GM23338 (cell line): ENCODE results near the gene C5orf34. TPM values are rescaled to one million over a fixed set of nuclear protein-coding genes. Genes with fewer than 3 reads are reported as not detected.

Experiments used
- ATAC-seq: fragments of 200-7000 bp; cut with Tn5 transposase; 3 replicates; pipeline ENCODE4 v1.9.1; 2020
- DNase-seq: peaks from one replicate; pipeline ENCODE4 v3.0.0-alpha.2; 2015; ENCODE audit warnings: low spot score
- H2AFZ ChIP-seq: fragments of 200-600 bp; sonication (generic); 2 replicates; pipeline ENCODE4 v1.8.0; 2016; ENCODE audit warnings: antibody characterized with exemption, mild to moderate bottlenecking, moderate library complexity
- H3F3A ChIP-seq: fragments of 200-600 bp; sonication (generic); replicated peaks from 2 replicates; pipeline ENCODE4 v1.8.0; 2017; ENCODE audit warnings: antibody characterized with exemption, mixed run types, low read depth
- H3K27ac ChIP-seq: fragments of 200-600 bp; sonication (generic); 2 replicates; pipeline ENCODE4 v1.6.1; 2016; ENCODE audit warnings: low read depth
- H3K27me3 ChIP-seq: fragments of 200-600 bp; sonication (generic); 2 replicates; pipeline ENCODE4 v1.8.0; 2016; ENCODE audit warnings: mild to moderate bottlenecking, mixed run types, moderate library complexity; ENCODE audit not compliant: insufficient read depth
- H3K36me3 ChIP-seq: fragments of 200-600 bp; sonication (generic); 2 replicates; pipeline ENCODE4 v1.8.0; 2016; ENCODE audit warnings: mild to moderate bottlenecking; ENCODE audit not compliant: insufficient read depth
- H3K4me1 ChIP-seq: fragments of 200-600 bp; sonication (generic); 2 replicates; pipeline ENCODE4 v1.8.0; 2016; ENCODE audit warnings: mild to moderate bottlenecking, moderate library complexity; ENCODE audit not compliant: insufficient read depth
- H3K4me2 ChIP-seq: fragments of 200-600 bp; sonication (generic); 2 replicates; pipeline ENCODE4 v1.7.1; 2017; ENCODE audit warnings: mixed run types
- H3K4me3 ChIP-seq: fragments of 200-600 bp; sonication (generic); 2 replicates; pipeline ENCODE4 v1.6.1; 2016; ENCODE audit warnings: mixed run types
- H3K79me2 ChIP-seq: fragments of 200-600 bp; sonication (generic); replicated peaks from 2 replicates; pipeline ENCODE4 v1.8.0; 2017; ENCODE audit warnings: mild to moderate bottlenecking; ENCODE audit not compliant: insufficient read depth
- H3K9me2 ChIP-seq: fragments of 200-600 bp; sonication (generic); 2 replicates; pipeline ENCODE4 v1.8.0; 2017; ENCODE audit not compliant: insufficient read depth
- H4K20me1 ChIP-seq: fragments of 200-600 bp; sonication (generic); replicated peaks from 2 replicates; pipeline ENCODE4 v1.8.0; 2017; ENCODE audit warnings: mild to moderate bottlenecking; ENCODE audit not compliant: insufficient read depth
- H3K27ac Mint-ChIP-seq: 2 replicates; pipeline ENCODE4 v1.8.0; 2020; ENCODE audit warnings: inconsistent platforms, mild to moderate bottlenecking, moderate library complexity, mixed read lengths
- H3K27me3 Mint-ChIP-seq: 3 replicates; pipeline ENCODE4 v1.8.0; 2022; ENCODE audit warnings: low read depth, mild to moderate bottlenecking, moderate library complexity, mixed read lengths, inconsistent platforms; ENCODE audit not compliant: insufficient read depth, poor library complexity
- H3K36me3 Mint-ChIP-seq: 3 replicates; pipeline ENCODE4 v1.8.0; 2021; ENCODE audit warnings: low read depth, mild to moderate bottlenecking, inconsistent platforms, moderate library complexity, mixed read lengths
- H3K4me1 Mint-ChIP-seq: 3 replicates; pipeline ENCODE4 v1.8.0; 2020; ENCODE audit warnings: mild to moderate bottlenecking, inconsistent platforms, mixed read lengths
- H3K4me3 Mint-ChIP-seq: 3 replicates; pipeline ENCODE4 v1.8.0; 2021; ENCODE audit warnings: moderate library complexity, mild to moderate bottlenecking, inconsistent platforms, mixed read lengths
- H3K9me3 Mint-ChIP-seq: 3 replicates; pipeline ENCODE4 v1.8.0; 2020; ENCODE audit warnings: moderate library complexity, mild to moderate bottlenecking, inconsistent platforms, mixed read lengths
- CREB1 ChIP-seq: fragments of 250-450 bp; sonication (Bioruptor Pico); IDR thresholded peaks from 2 replicates; pipeline ENCODE4 v1.5.0; 2020; ENCODE audit warnings: low read depth, mild to moderate bottlenecking, moderate library complexity
- EZH2 ChIP-seq: fragments of 200-600 bp; sonication (generic); IDR thresholded peaks from one replicate; pipeline ENCODE4 v1.8.0; 2017; ENCODE audit warnings: antibody characterized with exemption, mild to moderate bottlenecking, low read depth; ENCODE audit not compliant: unreplicated experiment
- EZH2phosphoT487 ChIP-seq: fragments of 200-600 bp; sonication (generic); IDR thresholded peaks from one replicate; pipeline ENCODE4 v1.8.1; 2018; ENCODE audit warnings: antibody characterized with exemption; ENCODE audit not compliant: unreplicated experiment
- NANOG ChIP-seq: IDR thresholded peaks from 2 replicates; pipeline ENCODE4 v1.6.1; 2016; ENCODE audit warnings: antibody characterized with exemption, borderline replicate concordance
- POLR2AphosphoS5 ChIP-seq: IDR thresholded peaks from 2 replicates; pipeline ENCODE4 v1.6.1; 2016; ENCODE audit warnings: antibody characterized with exemption, low read depth
- STAT1 ChIP-seq: IDR thresholded peaks from one replicate; pipeline ENCODE4 v1.6.1; 2016; ENCODE audit warnings: antibody characterized with exemption; ENCODE audit not compliant: unreplicated experiment
- ZNF114 ChIP-seq: fragments of 250-450 bp; sonication (Bioruptor Pico); IDR thresholded peaks from 2 replicates; pipeline ENCODE4 v1.5.0; 2020; ENCODE audit warnings: mild to moderate bottlenecking, moderate library complexity
- ZNF331 ChIP-seq: fragments of 250-450 bp; sonication (Bioruptor Pico); IDR thresholded peaks from 2 replicates; pipeline ENCODE4 v1.5.0; 2020; ENCODE audit warnings: low read depth, mild to moderate bottlenecking, moderate library complexity
- polyA plus RNA-seq: library from polyadenylated mRNA; unstranded; fragments of >200 nt; fragmentation: Nextera tagmentation; extraction: Ambion mirVana; gene quantifications from 2 replicates; pipeline ENCODE4 v1.2.1, GENCODE V29; 2016
- total RNA-seq: library from RNA; depleted of rRNA; stranded (reverse); fragments of >200 nt; shearing (Covaris generic); gene quantifications from 2 replicates; pipeline ENCODE4 v1.2.3, GENCODE V29; 2014
- TF ChIP-seq, protein P1 (sequence below): IDR thresholded peaks from one replicate; pipeline ENCODE4 v1.6.1; 2018; ENCODE audit warnings: antibody characterized with exemption; ENCODE audit not compliant: unreplicated experiment
- TF ChIP-seq, protein P2 (sequence below), 2 experiments: fragments of 200-600 bp in 1 of 2; sonication (generic) in 1 of 2; conservative IDR thresholded peaks; 2 replicates each; pipeline versions ENCODE4 v1.5.1 to v1.6.1; 2016 to 2017; ENCODE audit warnings: antibody characterized with exemption in 2 of 2, low read depth in 2 of 2, mild to moderate bottlenecking in 2 of 2, moderate library complexity in 1 of 2
- TF ChIP-seq, protein P3 (sequence below): IDR thresholded peaks from 2 replicates; pipeline ENCODE4 v1.6.1; 2016; ENCODE audit warnings: antibody characterized with exemption

Gene C5orf34
- total and polyA plus RNA-seq, 2 experiments from 2014 or later = 12.2 to 15.3 TPM

DNA sequence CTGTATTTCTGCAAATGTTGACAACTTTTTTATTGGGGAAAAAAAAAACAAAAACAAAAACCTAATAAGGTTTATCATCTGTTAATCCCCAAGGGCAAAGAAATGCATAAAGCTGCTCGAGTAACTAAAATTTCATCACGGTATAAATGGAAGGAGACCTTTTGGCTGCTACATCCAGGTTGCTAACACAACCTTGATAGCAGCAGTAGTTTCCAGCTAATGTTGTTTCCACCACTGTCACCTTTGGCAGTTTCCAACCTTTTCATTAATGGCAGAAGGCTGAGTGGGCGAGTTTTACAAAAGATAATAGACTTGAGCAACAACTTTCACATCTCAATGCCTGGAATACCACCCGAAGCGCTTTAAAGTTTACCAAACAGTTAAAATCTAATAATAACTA lies 33.4 kb upstream of the C5orf34 start:
- Histone ChIP-seq H4K20me1 (peaks cover 47% of the 10 kb centered on the region), H2AFZ (no peak overlapping the region), H3K9me2 (no peaks in the 10 kb centered on the region), H3K4me3 (no peak overlapping the region), H3K4me2 (no peak overlapping the region), H3K27me3 (no peaks in the 10 kb centered on the region), H3K27ac (no peak overlapping the region), H3K79me2 (peaks cover 91% of the 10 kb centered on the region), H3K4me1 (peaks cover 5% of the 10 kb centered on the region; the same call in 1 of the 2 replicates), H3F3A (no peaks in the 10 kb centered on the region), H3K36me3 (peaks cover 45% of the 10 kb centered on the region)
- no peaks in the 10 kb centered on the region for H3K9me3 Mint-ChIP-seq
- H3K27me3 Mint-ChIP-seq = no peaks in the 10 kb centered on the region
- no peak overlapping the region for H3K27ac Mint-ChIP-seq
- H3K36me3 Mint-ChIP-seq = peaks cover 57% of the 10 kb centered on the region
- no peaks in the 10 kb centered on the region; the same call in 2 of the 3 replicates for H3K4me1 Mint-ChIP-seq
- ATAC-seq (no peak), DNase-seq (no peak)
- TF ChIP-seq STAT1 = no peak
- no peak for TF ChIP-seq POLR2AphosphoS5
- no peak overlapping the region for H3K4me3 Mint-ChIP-seq

DNA sequence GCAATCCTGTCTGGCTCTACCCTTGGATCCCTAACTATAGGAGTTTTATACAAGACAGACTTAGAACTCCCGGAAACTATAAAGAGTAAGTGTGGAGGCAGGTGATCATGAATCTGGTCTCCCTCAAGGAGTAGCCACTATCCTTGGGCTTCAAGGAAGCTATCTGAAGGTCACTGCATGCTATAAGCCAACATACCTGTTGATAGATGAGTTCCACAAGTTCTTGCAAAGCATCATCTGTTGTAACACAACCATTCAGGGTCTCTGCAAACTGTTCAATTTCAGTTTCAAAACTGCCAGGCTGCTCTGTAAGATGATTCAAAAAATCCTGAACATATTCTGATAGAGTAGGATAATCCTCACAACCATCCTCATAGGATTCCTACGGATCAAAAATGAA lies 32.6 kb upstream of the C5orf34 start:
- peaks cover 4% of the 10 kb centered on the region; the same call in 1 of the 2 replicates for H3K4me1 ChIP-seq
- Mint-ChIP-seq H3K4me1 (no peaks in the 10 kb centered on the region; the same call in 2 of the 3 replicates), H3K27ac (no peak overlapping the region), H3K27me3 (no peaks in the 10 kb centered on the region), H3K36me3 (peaks cover 65% of the 10 kb centered on the region), H3K9me3 (no peaks in the 10 kb centered on the region), H3K4me3 (no peak overlapping the region)
- peaks cover 40% of the 10 kb centered on the region for H4K20me1 ChIP-seq
- no peak overlapping the region for H3K4me2 ChIP-seq
- H3K4me3 ChIP-seq = no peak overlapping the region
- no peaks in the 10 kb centered on the region for H3K9me2 ChIP-seq
- DNase-seq = no peak
- H3K36me3 ChIP-seq = peaks cover 46% of the 10 kb centered on the region
- TF ChIP-seq, protein P1, sequence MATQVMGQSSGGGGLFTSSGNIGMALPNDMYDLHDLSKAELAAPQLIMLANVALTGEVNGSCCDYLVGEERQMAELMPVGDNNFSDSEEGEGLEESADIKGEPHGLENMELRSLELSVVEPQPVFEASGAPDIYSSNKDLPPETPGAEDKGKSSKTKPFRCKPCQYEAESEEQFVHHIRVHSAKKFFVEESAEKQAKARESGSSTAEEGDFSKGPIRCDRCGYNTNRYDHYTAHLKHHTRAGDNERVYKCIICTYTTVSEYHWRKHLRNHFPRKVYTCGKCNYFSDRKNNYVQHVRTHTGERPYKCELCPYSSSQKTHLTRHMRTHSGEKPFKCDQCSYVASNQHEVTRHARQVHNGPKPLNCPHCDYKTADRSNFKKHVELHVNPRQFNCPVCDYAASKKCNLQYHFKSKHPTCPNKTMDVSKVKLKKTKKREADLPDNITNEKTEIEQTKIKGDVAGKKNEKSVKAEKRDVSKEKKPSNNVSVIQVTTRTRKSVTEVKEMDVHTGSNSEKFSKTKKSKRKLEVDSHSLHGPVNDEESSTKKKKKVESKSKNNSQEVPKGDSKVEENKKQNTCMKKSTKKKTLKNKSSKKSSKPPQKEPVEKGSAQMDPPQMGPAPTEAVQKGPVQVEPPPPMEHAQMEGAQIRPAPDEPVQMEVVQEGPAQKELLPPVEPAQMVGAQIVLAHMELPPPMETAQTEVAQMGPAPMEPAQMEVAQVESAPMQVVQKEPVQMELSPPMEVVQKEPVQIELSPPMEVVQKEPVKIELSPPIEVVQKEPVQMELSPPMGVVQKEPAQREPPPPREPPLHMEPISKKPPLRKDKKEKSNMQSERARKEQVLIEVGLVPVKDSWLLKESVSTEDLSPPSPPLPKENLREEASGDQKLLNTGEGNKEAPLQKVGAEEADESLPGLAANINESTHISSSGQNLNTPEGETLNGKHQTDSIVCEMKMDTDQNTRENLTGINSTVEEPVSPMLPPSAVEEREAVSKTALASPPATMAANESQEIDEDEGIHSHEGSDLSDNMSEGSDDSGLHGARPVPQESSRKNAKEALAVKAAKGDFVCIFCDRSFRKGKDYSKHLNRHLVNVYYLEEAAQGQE = no peak
- no peak for TF ChIP-seq EZH2phosphoT487
- peaks cover 85% of the 10 kb centered on the region for H3K79me2 ChIP-seq
- H3K27ac ChIP-seq = no peak overlapping the region
- no peaks in the 10 kb centered on the region for H3K27me3 ChIP-seq
- ATAC-seq = no peak
- no peak overlapping the region for H2AFZ ChIP-seq
- no peaks in the 10 kb centered on the region for H3F3A ChIP-seq

- Histone ChIP-seq H3K79me2 (peaks cover 57% of the 10 kb centered on the region), H3K9me2 (no peaks in the 10 kb centered on the region), H3K27me3 (no peaks in the 10 kb centered on the region), H3K4me3 (no peak overlapping the region), H3K36me3 (peaks cover 41% of the 10 kb centered on the region), H3F3A (no peaks in the 10 kb centered on the region), H3K4me1 (no peaks in the 10 kb centered on the region), H3K27ac (no peak overlapping the region), H4K20me1 (peaks cover 21% of the 10 kb centered on the region), H3K4me2 (no peak overlapping the region), H2AFZ (no peak overlapping the region)
- no peak overlapping the region for H3K4me3 Mint-ChIP-seq
- no peaks in the 10 kb centered on the region for H3K27me3 Mint-ChIP-seq
- ATAC-seq (no peak), DNase-seq (no peak)
- peaks cover 83% of the 10 kb centered on the region for H3K36me3 Mint-ChIP-seq
- no peaks in the 10 kb centered on the region for H3K9me3 Mint-ChIP-seq
- no peaks in the 10 kb centered on the region for H3K4me1 Mint-ChIP-seq
- H3K27ac Mint-ChIP-seq = no peak overlapping the region
- TF ChIP-seq STAT1 (no peak), EZH2 (no peak), POLR2AphosphoS5 (no peak), ZNF114 (CRISPR knock-in tag) (no peak), ZNF331 (CRISPR knock-in tag) (no peak), NANOG (no peak), CREB1 (no peak)
- TF ChIP-seq, protein P2, sequence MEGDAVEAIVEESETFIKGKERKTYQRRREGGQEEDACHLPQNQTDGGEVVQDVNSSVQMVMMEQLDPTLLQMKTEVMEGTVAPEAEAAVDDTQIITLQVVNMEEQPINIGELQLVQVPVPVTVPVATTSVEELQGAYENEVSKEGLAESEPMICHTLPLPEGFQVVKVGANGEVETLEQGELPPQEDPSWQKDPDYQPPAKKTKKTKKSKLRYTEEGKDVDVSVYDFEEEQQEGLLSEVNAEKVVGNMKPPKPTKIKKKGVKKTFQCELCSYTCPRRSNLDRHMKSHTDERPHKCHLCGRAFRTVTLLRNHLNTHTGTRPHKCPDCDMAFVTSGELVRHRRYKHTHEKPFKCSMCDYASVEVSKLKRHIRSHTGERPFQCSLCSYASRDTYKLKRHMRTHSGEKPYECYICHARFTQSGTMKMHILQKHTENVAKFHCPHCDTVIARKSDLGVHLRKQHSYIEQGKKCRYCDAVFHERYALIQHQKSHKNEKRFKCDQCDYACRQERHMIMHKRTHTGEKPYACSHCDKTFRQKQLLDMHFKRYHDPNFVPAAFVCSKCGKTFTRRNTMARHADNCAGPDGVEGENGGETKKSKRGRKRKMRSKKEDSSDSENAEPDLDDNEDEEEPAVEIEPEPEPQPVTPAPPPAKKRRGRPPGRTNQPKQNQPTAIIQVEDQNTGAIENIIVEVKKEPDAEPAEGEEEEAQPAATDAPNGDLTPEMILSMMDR (conservative IDR thresholded peaks at IDR 0.05; ENCODE audit: low read depth in 2 of 2) = no peak
- TF ChIP-seq, protein P3, sequence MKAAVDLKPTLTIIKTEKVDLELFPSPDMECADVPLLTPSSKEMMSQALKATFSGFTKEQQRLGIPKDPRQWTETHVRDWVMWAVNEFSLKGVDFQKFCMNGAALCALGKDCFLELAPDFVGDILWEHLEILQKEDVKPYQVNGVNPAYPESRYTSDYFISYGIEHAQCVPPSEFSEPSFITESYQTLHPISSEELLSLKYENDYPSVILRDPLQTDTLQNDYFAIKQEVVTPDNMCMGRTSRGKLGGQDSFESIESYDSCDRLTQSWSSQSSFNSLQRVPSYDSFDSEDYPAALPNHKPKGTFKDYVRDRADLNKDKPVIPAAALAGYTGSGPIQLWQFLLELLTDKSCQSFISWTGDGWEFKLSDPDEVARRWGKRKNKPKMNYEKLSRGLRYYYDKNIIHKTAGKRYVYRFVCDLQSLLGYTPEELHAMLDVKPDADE = no peak
Observed at GRCh38 chr5:43543434-43543833, 28.5 kb upstream of the C5orf34 start.
